H54 (cell line): ENCODE measurements around the gene CEP104.
A peak's percentile ranks its signal among the peaks of the same experiment; 100 is the strongest.

ENCODE experiments used
- DNase-seq: peaks from one replicate; pipeline ENCODE4 v3.0.0; 2011; ENCODE audit warnings: low spot score, mixed read lengths; ENCODE audit not compliant: insufficient read length
- FAIRE-seq: peaks from 3 replicates; lab custom pipeline; 2011; peaks lifted over from hg19 to GRCh38; lab: Jason Lieb, UNC
- POLR2A ChIP-seq: IDR thresholded peaks from 2 replicates; pipeline ENCODE4 v1.6.1; 2011; ENCODE audit warnings: low read depth, mild to moderate bottlenecking, low read length

CEP104 gene

GRCh38 chr1:3774946-3775489 lies 82.0 kb downstream of the CEP104 start:
- no peak for TF ChIP-seq POLR2A
- DNase-seq: peak; percentile 74

GRCh38 chr1:3774276-3774945 lies 82.6 kb downstream of the CEP104 start:
- FAIRE-seq: no peak
- DNase-seq: no peak
- no peak for TF ChIP-seq POLR2A

More at GRCh38 chr1:3774946-3775489, 82.0 kb downstream of the CEP104 start:
- no peak for FAIRE-seq

- no peak for DNase-seq
- no peak for TF ChIP-seq POLR2A
- no peak for FAIRE-seq
These were observed 83.3 kb downstream of the CEP104 start for GRCh38 chr1:3773572-3774275.

- DNase-seq (no peak), FAIRE-seq (no peak)
- no peak for TF ChIP-seq POLR2A
These were observed 84.1 kb downstream of the CEP104 start, which contains the start of gene SMIM1 for GRCh38 chr1:3772715-3773571. TSS of gene SMIM1 (plus strand) at chr1:3772749. CDS start at chr1:3775374, 2,625 bp downstream.

GRCh38 chr1:3772027-3772714 lies 84.8 kb downstream of the CEP104 start:
- DNase-seq (no peak), FAIRE-seq (no peak)
- no peak for TF ChIP-seq POLR2A

GRCh38 chr1:3771108-3772026 lies 85.6 kb downstream of the CEP104 start:
- no peak for DNase-seq
- TF ChIP-seq POLR2A: no peak
- FAIRE-seq: no peak

GRCh38 chr1:3770047-3770765 lies 86.8 kb downstream of the CEP104 start:
- TF ChIP-seq POLR2A: no peak
- no peak for FAIRE-seq
- no peak for DNase-seq

- FAIRE-seq (no peak), DNase-seq (no peak)
- no peak for TF ChIP-seq POLR2A
These were observed 88.1 kb downstream of the CEP104 start for GRCh38 chr1:3768811-3769390.

- FAIRE-seq: no peak
- DNase-seq: no peak
These were observed 89.6 kb downstream of the CEP104 start for GRCh38 chr1:3767328-3767925.

GRCh38 chr1:3763351-3764125 lies 93.5 kb downstream of the CEP104 start:
- no peak for DNase-seq
- no peak for FAIRE-seq
- TF ChIP-seq POLR2A: no peak

More at GRCh38 chr1:3767328-3767925, 89.6 kb downstream of the CEP104 start:
- TF ChIP-seq POLR2A: no peak
